Prostate gland (tissue), 2 donors: ENCODE measurements around the gene OMA1.

Source experiments
- CTCF ChIP-seq, 4 experiments: fragments of 200-600 bp in 2 of 4; fragments of 450-650 bp in 2 of 4; sonication (generic) in 2 of 4; IDR thresholded peaks; 1 replicate in 3 of 4; 2 replicates in 1 of 4; pipeline ENCODE4 v1.5.1; 2016 to 2019; ENCODE audit warnings: antibody characterized with exemption in 4 of 4, mild to moderate bottlenecking in 2 of 4, moderate library complexity in 2 of 4
- POLR2A ChIP-seq: fragments of 450-650 bp; IDR thresholded peaks from one replicate; pipeline ENCODE4 v1.6.1; 2016; ENCODE audit warnings: antibody characterized with exemption, mild to moderate bottlenecking
- POLR2AphosphoS5 ChIP-seq: sonication (generic); formaldehyde crosslinking; IDR thresholded peaks from one replicate; pipeline ENCODE4 v1.6.1; 2017; ENCODE audit warnings: antibody characterized with exemption

- TF ChIP-seq CTCF (IDR thresholded peaks at IDR 0.05) = no peak
- no peak for TF ChIP-seq POLR2AphosphoS5
- TF ChIP-seq POLR2A = no peak
These were observed 19.8 kb upstream of the OMA1 start for GRCh38 chr1:58566339-58566738.
